Astrocyte of the spinal cord (primary cell): ENCODE data around the gene CYP51A1.
A peak's percentile ranks its signal among the peaks of the same experiment; 100 is the strongest.
"Not testable (repeated sequence)": the region's sequence is repeated elsewhere in the genome, so short reads cannot be mapped to it uniquely, and the experiment has no call there.

Source experiments
- DNase-seq: peaks from one replicate; pipeline ENCODE4 v3.0.0; 2011; ENCODE audit warnings: low read depth, low spot score
- H3K4me3 ChIP-seq: 2 replicates; pipeline ENCODE4 v1.5.1; 2011; ENCODE audit warnings: low read depth, mild to moderate bottlenecking, low read length, moderate library complexity
- in situ Hi-C: cut with HindIII; loops from 2 replicates; pipeline ENCODE4 v1.10.0; 2017; ENCODE audit warnings: low sequenced_read_pairs
- TF ChIP-seq, protein P1 (sequence below): IDR thresholded peaks from 2 replicates; pipeline ENCODE4 v1.5.1; 2012; ENCODE audit warnings: low read depth, mild to moderate bottlenecking, low read length, inconsistent platforms

The CYP51A1 gene

DNA sequence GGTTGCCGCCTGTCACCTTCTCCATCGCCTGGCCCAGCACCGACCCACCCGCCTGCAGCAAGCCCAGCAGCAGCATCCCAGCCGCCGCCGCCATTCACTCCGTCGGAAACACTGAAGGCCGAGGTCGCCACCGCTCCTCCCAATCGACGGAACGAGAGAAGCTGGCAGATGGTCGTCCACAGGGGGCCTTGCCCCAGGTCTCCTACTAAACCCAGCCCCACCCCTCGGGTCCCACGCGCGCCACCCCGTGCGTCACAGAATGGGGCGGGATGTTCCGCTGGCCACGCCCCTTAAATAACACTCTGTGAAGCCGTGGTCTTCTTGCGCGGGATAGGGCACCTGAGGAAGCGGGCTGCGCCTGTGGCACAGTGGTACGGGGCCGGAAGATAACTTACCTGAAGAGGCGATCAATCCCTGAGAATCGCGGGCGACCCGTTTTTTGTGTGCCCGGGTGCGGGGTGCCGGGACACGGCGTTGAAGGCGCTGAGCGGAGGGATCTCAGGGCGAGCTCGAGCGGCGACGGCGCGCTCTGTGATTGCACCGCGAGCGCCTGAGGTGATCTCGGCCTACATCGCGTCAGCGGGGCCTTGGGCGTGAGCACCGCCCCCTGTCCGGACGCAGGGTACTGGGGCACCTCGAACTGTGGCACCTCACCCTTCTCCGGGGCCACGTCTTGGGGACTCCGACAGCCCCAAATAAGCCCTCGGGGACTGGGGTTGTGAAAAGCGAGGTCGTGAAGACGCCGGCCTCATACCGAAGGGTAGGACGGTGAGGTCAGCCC lies at the start of gene CYP51A1:
Gene CYP51A1 (minus strand): TSS at position 207 of the 781 bp plus-strand sequence. CDS start 113 bp downstream, at position 94.
- H3K4me3 ChIP-seq = peak within 1 kb of the TSS; percentile 82
- TF ChIP-seq, protein P1, sequence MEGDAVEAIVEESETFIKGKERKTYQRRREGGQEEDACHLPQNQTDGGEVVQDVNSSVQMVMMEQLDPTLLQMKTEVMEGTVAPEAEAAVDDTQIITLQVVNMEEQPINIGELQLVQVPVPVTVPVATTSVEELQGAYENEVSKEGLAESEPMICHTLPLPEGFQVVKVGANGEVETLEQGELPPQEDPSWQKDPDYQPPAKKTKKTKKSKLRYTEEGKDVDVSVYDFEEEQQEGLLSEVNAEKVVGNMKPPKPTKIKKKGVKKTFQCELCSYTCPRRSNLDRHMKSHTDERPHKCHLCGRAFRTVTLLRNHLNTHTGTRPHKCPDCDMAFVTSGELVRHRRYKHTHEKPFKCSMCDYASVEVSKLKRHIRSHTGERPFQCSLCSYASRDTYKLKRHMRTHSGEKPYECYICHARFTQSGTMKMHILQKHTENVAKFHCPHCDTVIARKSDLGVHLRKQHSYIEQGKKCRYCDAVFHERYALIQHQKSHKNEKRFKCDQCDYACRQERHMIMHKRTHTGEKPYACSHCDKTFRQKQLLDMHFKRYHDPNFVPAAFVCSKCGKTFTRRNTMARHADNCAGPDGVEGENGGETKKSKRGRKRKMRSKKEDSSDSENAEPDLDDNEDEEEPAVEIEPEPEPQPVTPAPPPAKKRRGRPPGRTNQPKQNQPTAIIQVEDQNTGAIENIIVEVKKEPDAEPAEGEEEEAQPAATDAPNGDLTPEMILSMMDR = peak; percentile 2
- in situ Hi-C loops = no loop called here
- peak; percentile 97 for DNase-seq

DNA sequence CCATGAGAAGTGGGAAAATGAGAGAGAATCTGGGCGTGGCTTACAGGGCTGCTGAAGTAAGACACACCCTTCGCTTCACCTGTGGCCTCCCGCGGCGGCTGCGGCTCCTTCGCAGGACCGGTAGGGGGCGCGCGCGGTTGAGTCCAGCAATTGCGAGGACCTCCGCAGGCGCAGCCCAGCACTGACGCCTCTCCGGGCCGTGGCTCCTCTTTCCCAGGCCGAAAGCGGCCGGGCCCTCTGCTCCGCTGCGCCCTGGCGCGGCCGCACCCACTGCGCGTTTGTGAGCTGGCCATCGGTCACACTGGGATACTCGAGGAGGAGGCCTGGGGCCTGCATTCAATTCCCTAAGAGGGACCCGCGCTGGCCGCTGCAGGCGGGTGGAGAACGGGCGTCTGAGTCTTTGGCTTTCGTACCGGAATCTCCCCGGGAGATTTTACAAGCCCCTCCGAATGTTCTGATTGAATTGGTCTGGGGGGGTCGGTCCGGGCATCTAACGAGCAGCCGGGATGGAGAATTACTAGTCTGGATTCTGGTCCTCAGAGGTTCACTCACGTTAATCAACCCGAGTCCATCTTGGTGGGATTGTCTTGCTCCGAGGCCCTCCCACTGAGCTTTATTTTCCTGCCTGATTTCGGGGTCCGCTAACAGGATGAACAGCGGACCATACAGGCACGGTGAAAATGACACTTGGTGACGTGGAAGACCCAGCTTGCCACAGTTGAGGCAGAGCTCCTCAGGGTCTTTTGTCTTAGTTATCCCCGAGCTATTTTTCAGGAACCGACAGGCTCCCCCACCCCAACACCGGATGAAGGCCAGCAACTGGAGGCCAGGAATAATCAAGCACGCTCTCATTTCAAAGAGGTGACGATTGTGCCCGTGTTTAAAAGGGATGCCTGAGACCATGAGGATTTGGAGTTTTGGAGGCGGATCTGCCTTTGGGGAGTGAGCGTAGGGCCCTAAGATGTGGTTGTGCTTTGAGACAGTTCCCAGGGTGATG lies 44.9 kb upstream of the CYP51A1 start, which contains the start of gene LRRD1:
Gene LRRD1 (minus strand): TSS at position 215 of the 997 bp plus-strand sequence. CDS start 13,940 bp downstream, outside the sequence.
- peak; percentile 86 for DNase-seq
- in situ Hi-C loops = no loop called here
- H3K4me3 ChIP-seq = peak within 1 kb of the TSS; percentile 40
- TF ChIP-seq, protein P1 = peak; percentile 95

DNA sequence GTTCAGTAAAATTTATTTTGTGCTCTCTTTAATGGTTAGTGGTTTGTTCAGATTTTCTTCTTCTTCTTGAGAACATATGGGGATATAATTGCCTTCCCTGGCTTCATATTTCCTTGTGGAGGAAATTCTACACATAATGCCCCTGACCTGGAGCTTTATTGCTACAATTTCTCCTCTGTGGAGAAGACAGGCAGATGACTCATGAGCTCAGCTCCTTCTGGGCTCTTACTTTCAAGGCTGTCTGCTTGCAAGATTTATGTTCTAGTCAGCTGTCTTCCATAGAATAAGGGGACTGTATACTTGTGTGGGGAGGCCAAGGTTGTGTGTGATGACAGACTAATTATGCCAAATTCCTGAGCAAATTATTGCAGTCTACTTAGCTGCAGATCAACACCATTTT lies 43.1 kb upstream of the CYP51A1 start:
- H3K4me3 ChIP-seq = no peak overlapping the region
- in situ Hi-C loops = no loop called here
- DNase-seq = peak; percentile 55
- TF ChIP-seq, protein P1 = no peak

DNA sequence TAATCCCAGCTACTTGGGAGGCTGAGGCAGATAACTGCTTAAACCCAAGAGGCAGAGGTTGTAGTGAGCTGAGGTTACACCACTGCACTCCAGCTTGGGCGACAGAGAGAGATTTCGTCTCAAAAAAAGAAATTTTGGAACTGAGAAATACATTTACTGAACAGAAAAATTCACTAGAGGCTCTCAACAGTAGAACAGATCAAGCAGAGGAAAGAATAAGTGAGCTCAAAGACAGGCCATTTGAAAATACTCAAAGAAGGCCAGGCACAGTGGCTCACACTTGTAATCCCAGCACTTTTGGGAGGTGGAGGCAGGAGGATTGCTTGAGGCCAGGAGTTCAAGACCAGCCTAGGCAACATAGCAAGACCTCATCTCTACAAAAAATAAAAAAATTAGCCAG lies 35.3 kb upstream of the CYP51A1 start:
- DNase-seq, H3K4me3 ChIP-seq, in situ Hi-C loops: not testable (repeated sequence)

DNA sequence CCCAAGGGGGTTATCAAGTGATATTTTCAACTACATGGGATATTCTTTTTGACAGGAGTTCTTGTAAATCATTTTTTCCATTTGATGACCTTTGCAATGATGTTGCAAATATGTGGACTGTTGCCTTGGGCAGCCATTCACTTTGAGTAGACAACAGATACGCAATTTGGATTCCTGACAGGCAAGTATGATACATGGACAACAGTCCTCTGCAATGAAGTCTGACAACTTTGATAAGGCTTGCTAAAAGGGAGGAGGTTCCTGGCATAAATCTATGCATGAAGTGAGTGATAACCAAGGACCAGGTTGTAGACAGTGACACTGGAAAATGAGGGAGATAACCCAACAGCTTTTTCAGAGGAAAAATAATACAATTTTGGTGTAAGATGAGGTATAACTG lies 27.0 kb upstream of the CYP51A1 start:
- H3K4me3 ChIP-seq = no peak overlapping the region
- no peak for DNase-seq
- TF ChIP-seq, protein P1 = no peak
- in situ Hi-C loops = no loop called here

DNA sequence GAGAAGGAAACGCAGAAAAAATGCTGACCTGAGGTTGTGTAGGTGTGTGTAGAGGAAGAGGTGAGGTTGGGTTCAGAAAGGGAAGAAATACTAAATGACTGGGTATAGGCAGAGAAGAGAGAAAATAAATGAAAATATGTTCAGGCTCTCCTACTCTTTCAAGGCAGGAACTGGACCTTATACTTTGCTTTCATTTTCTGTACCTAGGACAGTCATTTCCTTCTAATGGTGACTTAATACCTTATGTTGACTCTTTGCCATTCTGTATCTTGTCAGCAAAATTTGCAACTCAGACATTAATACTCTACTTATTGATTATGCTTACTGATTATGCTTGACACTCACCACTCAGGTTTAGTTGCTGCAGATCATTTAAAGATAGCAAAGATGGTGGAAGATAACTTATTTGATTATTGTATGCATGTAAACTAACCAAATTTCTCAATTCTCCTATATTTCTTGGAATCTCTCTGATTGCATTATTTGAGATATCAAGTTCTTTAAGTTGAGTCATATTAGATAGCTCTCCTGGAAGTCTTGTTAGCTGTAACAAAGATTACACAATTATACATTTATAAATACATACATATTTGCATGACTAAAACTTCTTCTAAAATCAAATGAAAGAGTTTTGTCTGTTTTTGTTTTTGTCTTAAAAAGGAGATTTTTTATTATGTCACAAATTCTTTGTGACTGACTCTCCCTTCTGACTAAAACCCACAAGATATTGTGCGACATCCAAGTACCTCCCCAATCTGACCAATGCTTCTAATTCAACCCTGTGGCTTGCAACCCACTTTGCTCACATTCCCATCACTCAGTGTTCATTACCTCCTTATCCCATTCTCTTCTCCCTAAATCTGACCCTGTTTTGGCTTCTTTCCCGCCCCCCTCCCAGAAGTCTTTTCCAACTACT lies 24.6 kb upstream of the CYP51A1 start:
- TF ChIP-seq, protein P1 = no peak
- no peak overlapping the region for H3K4me3 ChIP-seq
- in situ Hi-C loops = no loop called here
- peak; percentile 79 for DNase-seq
